K562 treated with DMSO at 1 percent for 12 hours (cell line): ENCODE data around the gene UVRAG. TPM values are rescaled to one million over a fixed set of nuclear protein-coding genes. Genes with fewer than 3 reads are reported as not detected.

Experiments used
- total RNA-seq: library from RNA; unstranded; fragments of 300-600 nt; gene quantifications from 2 replicates; pipeline ENCODE4 v1.2.3, GENCODE V29; 2022; ENCODE audit not compliant: insufficient read depth

The UVRAG gene
- 6.1 and 19.0 TPM in 2 replicates for total RNA-seq

GRCh38 chr11:75814677-75815344 lies at the start of gene UVRAG:
Gene UVRAG (plus strand): TSS chr11:75815210. CDS start chr11:75815408, 198 bp downstream.

GRCh38 chr11:75768112-75768908 lies 46.7 kb upstream of the UVRAG start, which contains the start of gene DGAT2:
Gene DGAT2 (plus strand): TSS chr11:75768778. CDS start chr11:75768992, 214 bp downstream.

Other genes with a start within 250 kb of the UVRAG start
- gene MAP6, start 146.2 kb upstream of the UVRAG start, total RNA-seq = not detected in 2 replicates
- not detected in 2 replicates for gene MOGAT2, start 97.4 kb upstream of the UVRAG start, total RNA-seq
- 4.1 and 4.4 TPM in 2 replicates for gene DGAT2, start 46.4 kb upstream of the UVRAG start, total RNA-seq